ENCODE data around the gene SLIT2.
A peak's percentile ranks its signal among the peaks of the same experiment; 100 is the strongest.

Gene SLIT2, protein sequence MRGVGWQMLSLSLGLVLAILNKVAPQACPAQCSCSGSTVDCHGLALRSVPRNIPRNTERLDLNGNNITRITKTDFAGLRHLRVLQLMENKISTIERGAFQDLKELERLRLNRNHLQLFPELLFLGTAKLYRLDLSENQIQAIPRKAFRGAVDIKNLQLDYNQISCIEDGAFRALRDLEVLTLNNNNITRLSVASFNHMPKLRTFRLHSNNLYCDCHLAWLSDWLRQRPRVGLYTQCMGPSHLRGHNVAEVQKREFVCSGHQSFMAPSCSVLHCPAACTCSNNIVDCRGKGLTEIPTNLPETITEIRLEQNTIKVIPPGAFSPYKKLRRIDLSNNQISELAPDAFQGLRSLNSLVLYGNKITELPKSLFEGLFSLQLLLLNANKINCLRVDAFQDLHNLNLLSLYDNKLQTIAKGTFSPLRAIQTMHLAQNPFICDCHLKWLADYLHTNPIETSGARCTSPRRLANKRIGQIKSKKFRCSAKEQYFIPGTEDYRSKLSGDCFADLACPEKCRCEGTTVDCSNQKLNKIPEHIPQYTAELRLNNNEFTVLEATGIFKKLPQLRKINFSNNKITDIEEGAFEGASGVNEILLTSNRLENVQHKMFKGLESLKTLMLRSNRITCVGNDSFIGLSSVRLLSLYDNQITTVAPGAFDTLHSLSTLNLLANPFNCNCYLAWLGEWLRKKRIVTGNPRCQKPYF (N-terminal part only)

DNA sequence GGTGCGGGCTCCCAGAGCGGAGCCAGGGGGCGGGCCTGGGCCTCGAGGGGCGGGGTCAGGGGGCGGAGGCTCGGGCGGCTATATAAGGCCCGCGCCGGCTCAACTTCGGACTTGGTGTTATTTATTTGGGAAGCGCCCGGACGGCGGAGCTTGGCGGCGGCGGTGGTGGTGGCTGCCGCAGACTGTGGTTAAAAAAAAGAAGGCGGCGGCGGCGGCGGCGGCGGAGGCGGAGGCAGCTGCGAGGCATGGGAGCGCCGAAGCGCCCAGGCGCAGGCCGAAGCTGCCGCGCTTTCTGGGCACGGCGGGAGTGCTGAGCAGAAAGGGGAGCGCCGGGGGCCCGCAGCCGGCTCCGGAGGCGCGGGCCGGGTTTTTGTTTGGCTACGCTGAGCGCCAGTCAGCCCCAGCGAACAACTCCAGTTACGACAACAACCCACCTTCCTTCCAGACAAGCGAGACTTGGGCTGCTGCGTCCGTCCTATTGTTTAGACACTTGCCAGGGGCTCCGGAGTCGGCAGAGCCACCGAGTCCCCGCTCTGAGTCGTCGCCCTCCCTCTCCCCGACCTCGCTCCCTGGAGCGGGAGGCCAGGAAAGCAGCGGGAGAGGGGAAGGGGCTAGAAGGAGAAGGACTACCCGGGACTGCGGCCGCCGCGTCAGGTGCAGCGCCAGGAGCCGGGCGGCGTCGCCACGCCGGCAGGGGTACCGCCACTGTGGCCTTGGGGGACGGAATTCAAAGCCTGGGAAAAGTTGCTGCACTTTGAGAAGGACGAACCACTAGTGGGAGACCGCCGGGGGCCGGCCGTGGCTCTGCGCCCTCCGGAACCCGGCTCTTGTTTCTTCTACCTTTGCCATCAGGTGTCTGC lies at the start of gene SLIT2:
TSS of gene SLIT2 (plus strand) at position 110 of the 860 bp plus-strand sequence. CDS start 1,911 bp downstream, outside the sequence.
- DNase-seq (ENCODE audit: insufficient read length, low spot score), result peak; percentile 84

DNA sequence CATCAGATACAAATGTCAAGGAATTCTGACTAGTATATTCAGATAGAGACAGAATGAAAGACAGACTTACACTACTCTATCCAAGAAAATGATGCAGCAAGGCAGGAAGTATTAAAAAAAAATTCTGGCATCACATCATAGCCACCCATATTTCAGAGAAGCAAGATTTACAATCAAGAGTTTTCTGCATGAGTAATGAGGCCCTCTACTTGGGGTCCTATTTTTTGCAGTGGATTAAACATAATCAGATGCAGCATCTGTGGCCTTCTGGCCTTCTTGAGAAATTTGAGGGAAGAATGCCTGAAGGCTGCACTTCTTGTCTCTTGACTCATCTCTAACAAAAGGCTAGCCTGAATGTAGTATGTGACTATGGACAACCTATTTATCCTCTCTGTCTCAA lies 48.2 kb upstream of the SLIT2 start:
- no peak for DNase-seq (ENCODE audit: insufficient read length, low spot score)
- TF ChIP-seq, protein P1, sequence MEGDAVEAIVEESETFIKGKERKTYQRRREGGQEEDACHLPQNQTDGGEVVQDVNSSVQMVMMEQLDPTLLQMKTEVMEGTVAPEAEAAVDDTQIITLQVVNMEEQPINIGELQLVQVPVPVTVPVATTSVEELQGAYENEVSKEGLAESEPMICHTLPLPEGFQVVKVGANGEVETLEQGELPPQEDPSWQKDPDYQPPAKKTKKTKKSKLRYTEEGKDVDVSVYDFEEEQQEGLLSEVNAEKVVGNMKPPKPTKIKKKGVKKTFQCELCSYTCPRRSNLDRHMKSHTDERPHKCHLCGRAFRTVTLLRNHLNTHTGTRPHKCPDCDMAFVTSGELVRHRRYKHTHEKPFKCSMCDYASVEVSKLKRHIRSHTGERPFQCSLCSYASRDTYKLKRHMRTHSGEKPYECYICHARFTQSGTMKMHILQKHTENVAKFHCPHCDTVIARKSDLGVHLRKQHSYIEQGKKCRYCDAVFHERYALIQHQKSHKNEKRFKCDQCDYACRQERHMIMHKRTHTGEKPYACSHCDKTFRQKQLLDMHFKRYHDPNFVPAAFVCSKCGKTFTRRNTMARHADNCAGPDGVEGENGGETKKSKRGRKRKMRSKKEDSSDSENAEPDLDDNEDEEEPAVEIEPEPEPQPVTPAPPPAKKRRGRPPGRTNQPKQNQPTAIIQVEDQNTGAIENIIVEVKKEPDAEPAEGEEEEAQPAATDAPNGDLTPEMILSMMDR (IDR thresholded peaks at IDR 0.05; ENCODE audit: insufficient read depth, missing control alignments), result no peak
- FAIRE-seq, result no peak

More for the DNA sequence above, at the start of gene SLIT2:
- TF ChIP-seq, protein P1 (IDR thresholded peaks at IDR 0.05; ENCODE audit: insufficient read depth, missing control alignments), result no peak
- no peak for FAIRE-seq

DNA sequence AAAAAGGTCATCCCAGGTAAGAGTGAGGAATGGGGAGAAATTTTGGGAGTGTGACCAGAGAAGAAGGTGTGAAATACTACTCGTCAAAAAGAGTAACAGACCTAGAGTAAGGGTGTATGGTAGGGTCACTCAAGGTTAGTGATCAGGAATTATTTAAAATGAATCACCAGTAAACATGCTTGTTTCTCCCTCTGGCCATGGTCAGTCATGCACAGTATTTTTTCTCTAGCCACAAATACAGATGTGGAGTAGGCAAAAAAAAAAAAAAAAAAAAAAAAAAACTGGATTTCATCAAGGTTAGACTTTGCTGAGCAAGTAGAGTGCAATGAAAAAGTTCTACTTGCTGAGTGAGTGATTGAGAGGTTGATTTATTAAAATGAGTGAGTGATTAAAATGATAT lies 34.2 kb upstream of the SLIT2 start:
- TF ChIP-seq, protein P1 (IDR thresholded peaks at IDR 0.05; ENCODE audit: insufficient read depth, missing control alignments), result no peak
- DNase-seq (ENCODE audit: insufficient read length, low spot score), result no peak
- no peak for FAIRE-seq

DNA sequence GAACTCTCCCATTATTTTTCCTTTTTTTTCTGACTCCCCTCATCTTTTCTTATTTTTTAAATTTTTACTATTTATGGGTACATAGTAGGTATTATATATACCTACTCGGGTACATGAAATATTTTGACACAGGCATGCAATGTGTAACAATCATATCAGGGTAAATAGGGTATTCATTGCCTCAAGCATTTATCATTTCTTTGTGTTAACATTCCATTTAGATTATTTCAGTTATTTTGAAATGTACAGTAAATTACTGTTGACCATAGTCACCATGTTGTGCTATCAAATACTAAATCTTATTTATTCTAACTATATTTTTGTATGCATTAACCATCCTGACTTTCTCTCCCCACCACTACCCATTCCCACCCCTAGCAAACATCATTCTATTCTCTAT lies 33.8 kb upstream of the SLIT2 start:
- TF ChIP-seq, protein P1 (IDR thresholded peaks at IDR 0.05; ENCODE audit: insufficient read depth, missing control alignments), result no peak
- FAIRE-seq (no peak), DNase-seq (ENCODE audit: insufficient read length, low spot score) (no peak)

DNA sequence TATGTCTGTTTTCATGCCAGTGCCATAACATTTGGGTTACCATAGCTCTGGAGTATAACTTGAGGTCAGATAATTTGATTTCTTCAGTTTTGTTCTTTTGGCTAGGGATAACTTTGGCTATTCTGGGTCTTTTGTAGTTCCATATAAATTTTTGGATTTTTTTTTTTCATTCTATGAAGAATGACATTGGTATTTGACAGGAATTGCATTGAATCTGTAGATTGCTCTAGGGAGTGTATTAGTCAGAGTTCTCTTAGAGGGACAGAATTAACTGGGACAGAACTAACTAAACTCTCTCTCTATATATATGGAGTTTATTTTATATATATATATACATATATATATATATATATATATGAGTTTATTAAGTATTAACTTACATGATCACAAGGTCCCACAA lies 32.2 kb upstream of the SLIT2 start:
- DNase-seq (ENCODE audit: insufficient read length, low spot score) (no peak), FAIRE-seq (no peak)
- TF ChIP-seq, protein P1 (IDR thresholded peaks at IDR 0.05; ENCODE audit: insufficient read depth, missing control alignments), result no peak

DNA sequence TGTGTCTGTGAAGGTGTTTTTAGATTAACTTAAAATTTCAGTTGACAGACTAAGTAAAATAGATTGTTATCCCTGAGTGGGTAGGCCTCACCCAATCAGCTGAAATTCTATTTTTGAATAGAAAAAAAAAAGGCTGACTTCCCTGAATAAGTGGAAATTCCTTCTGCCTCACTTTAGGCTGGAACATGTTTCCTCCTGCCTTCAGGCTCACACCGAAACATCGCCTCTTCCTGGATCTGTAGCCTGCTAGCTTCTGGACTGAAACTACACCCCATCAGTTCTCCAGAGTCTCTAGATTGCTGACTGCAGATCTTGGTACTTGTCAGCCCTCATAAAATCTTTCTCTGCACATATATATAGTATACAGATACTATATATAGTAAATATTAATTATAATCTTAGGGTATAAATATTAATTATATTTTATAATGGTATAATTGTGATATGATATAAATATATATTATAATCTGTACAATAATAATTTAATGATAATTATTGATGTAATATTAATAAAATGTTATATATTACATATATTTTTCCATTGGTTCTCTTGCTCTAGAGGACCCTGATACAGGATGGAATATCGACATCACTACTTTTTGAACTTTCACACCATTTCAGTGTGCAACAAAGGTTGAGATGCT lies 13.7 kb upstream of the SLIT2 start:
- TF ChIP-seq, protein P1 (IDR thresholded peaks at IDR 0.05; ENCODE audit: insufficient read depth, missing control alignments), result no peak
- FAIRE-seq, result no peak
- no peak for DNase-seq (ENCODE audit: insufficient read length, low spot score)

Data from D721Med (cell line).